ENCODE data around the gene RAB8B.

RAB8B gene

GRCh38 chr15:63288778-63289378 lies 99.5 kb downstream of the RAB8B start:
- Histone ChIP-seq H3K9ac (ENCODE audit: low read length) (no peak overlapping the region), H3K4me1 (ENCODE audit: low read length) (no peaks in the 10 kb centered on the region), H2AFZ (ENCODE audit: low read length) (peak overlapping the region; percentile 42), H3K79me2 (ENCODE audit: low read length) (no peaks in the 10 kb centered on the region), H3K27ac (ENCODE audit: low read length) (no peak overlapping the region), H4K20me1 (ENCODE audit: insufficient read depth, low read length) (no peaks in the 10 kb centered on the region), H3K36me3 (replicated peaks; ENCODE audit: insufficient read depth, low read length) (no peaks in the 10 kb centered on the region), H3K9me3 (replicated peaks; ENCODE audit: insufficient read depth, low read length) (no peaks in the 10 kb centered on the region), H3F3A (ENCODE audit: insufficient read depth, low read length) (no peaks in the 10 kb centered on the region), H3K4me2 (ENCODE audit: low read depth, low read length) (peak overlapping the region; percentile 25), H3K27me3 (replicated peaks; ENCODE audit: insufficient read depth, low read length) (no peaks in the 10 kb centered on the region), H3K9me2 (replicated peaks; ENCODE audit: insufficient read depth, low read length) (no peaks in the 10 kb centered on the region), H3K4me3 (ENCODE audit: low read length) (no peak overlapping the region)
- DNase-seq: peak; percentile 64
- TF ChIP-seq, protein P1, sequence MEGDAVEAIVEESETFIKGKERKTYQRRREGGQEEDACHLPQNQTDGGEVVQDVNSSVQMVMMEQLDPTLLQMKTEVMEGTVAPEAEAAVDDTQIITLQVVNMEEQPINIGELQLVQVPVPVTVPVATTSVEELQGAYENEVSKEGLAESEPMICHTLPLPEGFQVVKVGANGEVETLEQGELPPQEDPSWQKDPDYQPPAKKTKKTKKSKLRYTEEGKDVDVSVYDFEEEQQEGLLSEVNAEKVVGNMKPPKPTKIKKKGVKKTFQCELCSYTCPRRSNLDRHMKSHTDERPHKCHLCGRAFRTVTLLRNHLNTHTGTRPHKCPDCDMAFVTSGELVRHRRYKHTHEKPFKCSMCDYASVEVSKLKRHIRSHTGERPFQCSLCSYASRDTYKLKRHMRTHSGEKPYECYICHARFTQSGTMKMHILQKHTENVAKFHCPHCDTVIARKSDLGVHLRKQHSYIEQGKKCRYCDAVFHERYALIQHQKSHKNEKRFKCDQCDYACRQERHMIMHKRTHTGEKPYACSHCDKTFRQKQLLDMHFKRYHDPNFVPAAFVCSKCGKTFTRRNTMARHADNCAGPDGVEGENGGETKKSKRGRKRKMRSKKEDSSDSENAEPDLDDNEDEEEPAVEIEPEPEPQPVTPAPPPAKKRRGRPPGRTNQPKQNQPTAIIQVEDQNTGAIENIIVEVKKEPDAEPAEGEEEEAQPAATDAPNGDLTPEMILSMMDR (IDR thresholded peaks at IDR 0.05; ENCODE audit: low read length): peak; percentile 78
- no peak for TF ChIP-seq EZH2phosphoT487 (IDR thresholded peaks at IDR 0.05; ENCODE audit: low read length)

GRCh38 chr15:63291507-63291906 lies 102.1 kb downstream of the RAB8B start:
- H3K4me1 ChIP-seq (ENCODE audit: low read length): no peaks in the 10 kb centered on the region
- H3K79me2 ChIP-seq (ENCODE audit: low read length): no peaks in the 10 kb centered on the region
- H3K9me2 ChIP-seq (replicated peaks; ENCODE audit: insufficient read depth, low read length): no peaks in the 10 kb centered on the region
- DNase-seq: no peak
- H3K9ac ChIP-seq (ENCODE audit: low read length): no peak overlapping the region
- H3K27me3 ChIP-seq (replicated peaks; ENCODE audit: insufficient read depth, low read length): no peaks in the 10 kb centered on the region
- no peaks in the 10 kb centered on the region for H3K9me3 ChIP-seq (replicated peaks; ENCODE audit: insufficient read depth, low read length)
- no peak overlapping the region for H3K4me2 ChIP-seq (ENCODE audit: low read depth, low read length)
- H3F3A ChIP-seq (ENCODE audit: insufficient read depth, low read length): no peaks in the 10 kb centered on the region
- H3K27ac ChIP-seq (ENCODE audit: low read length): no peak overlapping the region
- no peak overlapping the region for H3K4me3 ChIP-seq (ENCODE audit: low read length)
- TF ChIP-seq EZH2 (optimal IDR thresholded peaks at IDR 0.05; ENCODE audit: low read depth, low read length) (no peak), EZH2phosphoT487 (IDR thresholded peaks at IDR 0.05; ENCODE audit: low read length) (no peak)
- TF ChIP-seq, protein P1 (IDR thresholded peaks at IDR 0.05; ENCODE audit: low read length): no peak
- no peaks in the 10 kb centered on the region for H4K20me1 ChIP-seq (ENCODE audit: insufficient read depth, low read length)
- no peak overlapping the region for H2AFZ ChIP-seq (ENCODE audit: low read length)
- H3K36me3 ChIP-seq (replicated peaks; ENCODE audit: insufficient read depth, low read length): no peaks in the 10 kb centered on the region

DNA sequence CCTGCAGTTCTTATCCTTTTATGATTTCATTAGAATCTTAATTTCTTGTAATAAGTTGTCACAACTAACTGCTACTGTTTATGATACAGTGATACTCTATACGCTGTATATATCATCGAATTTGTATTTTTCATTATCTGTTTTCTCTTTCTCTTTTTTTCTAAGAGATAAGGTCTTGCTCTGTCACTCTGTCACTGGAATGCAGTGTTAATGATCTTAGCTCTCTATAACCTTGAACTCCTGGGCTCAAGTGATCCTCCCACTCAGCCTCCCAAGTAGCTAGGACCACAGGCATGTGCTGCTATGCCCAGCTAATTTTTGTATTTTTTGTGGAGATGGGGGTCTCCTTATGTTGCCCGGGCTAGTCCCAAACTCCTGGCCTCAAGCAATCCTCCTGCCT lies 102.8 kb downstream of the RAB8B start:
- TF ChIP-seq EZH2phosphoT487 (IDR thresholded peaks at IDR 0.05; ENCODE audit: low read length): no peak
- TF ChIP-seq, protein P1 (IDR thresholded peaks at IDR 0.05; ENCODE audit: low read length): no peak
- TF ChIP-seq EZH2 (optimal IDR thresholded peaks at IDR 0.05; ENCODE audit: low read depth, low read length): no peak
- Histone ChIP-seq H3K9ac (ENCODE audit: low read length) (no peak overlapping the region), H3K4me1 (ENCODE audit: low read length) (no peaks in the 10 kb centered on the region)

More for the DNA sequence above, 102.8 kb downstream of the RAB8B start:
- H3F3A ChIP-seq (ENCODE audit: insufficient read depth, low read length): no peaks in the 10 kb centered on the region
- no peaks in the 10 kb centered on the region for H3K27me3 ChIP-seq (replicated peaks; ENCODE audit: insufficient read depth, low read length)
- no peak overlapping the region for H3K4me2 ChIP-seq (ENCODE audit: low read depth, low read length)
- H3K27ac ChIP-seq (ENCODE audit: low read length): no peak overlapping the region
- no peaks in the 10 kb centered on the region for H3K79me2 ChIP-seq (ENCODE audit: low read length)
- no peak overlapping the region for H3K4me3 ChIP-seq (ENCODE audit: low read length)
- H4K20me1 ChIP-seq (ENCODE audit: insufficient read depth, low read length): no peaks in the 10 kb centered on the region
- no peaks in the 10 kb centered on the region for H3K9me3 ChIP-seq (replicated peaks; ENCODE audit: insufficient read depth, low read length)
- no peak for DNase-seq
- H3K36me3 ChIP-seq (replicated peaks; ENCODE audit: insufficient read depth, low read length): no peaks in the 10 kb centered on the region
- H3K9me2 ChIP-seq (replicated peaks; ENCODE audit: insufficient read depth, low read length): no peaks in the 10 kb centered on the region
- no peak overlapping the region for H2AFZ ChIP-seq (ENCODE audit: low read length)

Measured in MM.1S (cell line).